ENCODE data around the gene PLSCR2.

The PLSCR2 gene

DNA sequence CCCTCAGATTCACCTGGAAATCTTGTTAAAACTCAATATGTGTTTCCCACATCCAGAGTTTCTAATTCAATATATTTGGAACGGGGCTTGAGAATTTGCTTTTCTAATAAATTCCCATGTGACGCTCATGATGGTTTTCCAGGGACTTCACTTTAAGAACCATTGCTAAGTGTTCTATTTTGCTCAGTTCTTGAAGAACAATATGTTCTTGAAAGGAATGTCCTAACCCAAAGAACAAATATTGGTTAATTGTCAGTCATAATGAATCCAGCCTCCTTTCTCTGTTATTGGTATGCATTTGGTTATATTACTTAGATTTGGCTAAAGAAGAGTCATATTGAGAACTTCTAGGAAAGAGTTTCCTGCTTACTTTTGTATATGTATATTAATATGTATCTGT is 4.4 kb upstream of the PLSCR2 start:
- TF ChIP-seq CTCF (IDR thresholded peaks at IDR 0.05), result no peak
- Histone ChIP-seq H3K4me3 (ENCODE audit: low read depth in 1 of 2, low read length in 1 of 2) (no peak overlapping the region), H3K4me1 (ENCODE audit: control insufficient read depth in 1 of 2, insufficient read depth in 1 of 2, low read depth in 1 of 2, low read length in 1 of 2) (peaks cover 2 to 4% of the 10 kb centered on the region in 2 experiments), H3K36me3 (no peaks in the 10 kb centered on the region), H3K27ac (no peak overlapping the region), H3K27me3 (peaks cover 9% of the 10 kb centered on the region), H3K9me3 (no peaks in the 10 kb centered on the region)

DNA sequence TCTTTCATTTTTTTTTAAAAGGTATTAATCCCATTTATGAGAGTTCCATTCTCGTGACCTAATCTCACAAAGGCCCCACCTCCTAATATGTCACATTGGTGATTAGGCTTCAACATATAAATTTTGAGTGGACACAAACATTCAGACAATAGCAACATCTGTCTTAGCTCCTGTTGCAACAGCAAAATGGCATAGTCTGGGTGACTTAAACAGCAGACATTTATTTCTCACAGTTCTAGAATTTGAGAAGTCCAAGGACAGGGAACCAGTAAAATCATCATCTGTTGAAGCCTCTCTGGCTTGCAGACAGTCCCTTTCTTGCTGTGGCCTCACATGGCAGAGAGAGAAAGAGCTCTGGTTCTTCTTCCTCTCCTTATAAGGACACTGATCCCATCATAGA is 3.2 kb upstream of the PLSCR2 start:
- Histone ChIP-seq H3K36me3 (no peaks in the 10 kb centered on the region), H3K9me3 (no peaks in the 10 kb centered on the region), H3K4me3 (ENCODE audit: low read depth in 1 of 2, low read length in 1 of 2) (no peak overlapping the region), H3K27me3 (peaks cover 9% of the 10 kb centered on the region), H3K4me1 (ENCODE audit: control insufficient read depth in 1 of 2, insufficient read depth in 1 of 2, low read depth in 1 of 2, low read length in 1 of 2) (peaks cover 2 to 4% of the 10 kb centered on the region in 2 experiments), H3K27ac (no peak overlapping the region)
- TF ChIP-seq CTCF (IDR thresholded peaks at IDR 0.05), result no peak

- peaks cover 2 to 4% of the 10 kb centered on the region in 2 experiments for H3K4me1 ChIP-seq (ENCODE audit: control insufficient read depth in 1 of 2, insufficient read depth in 1 of 2, low read depth in 1 of 2, low read length in 1 of 2)
- H3K27ac ChIP-seq, result no peak overlapping the region
- no peak for TF ChIP-seq CTCF (IDR thresholded peaks at IDR 0.05)
Observed at GRCh38 chr3:146471012-146471411, 1.7 kb upstream of the PLSCR2 start.

DNA sequence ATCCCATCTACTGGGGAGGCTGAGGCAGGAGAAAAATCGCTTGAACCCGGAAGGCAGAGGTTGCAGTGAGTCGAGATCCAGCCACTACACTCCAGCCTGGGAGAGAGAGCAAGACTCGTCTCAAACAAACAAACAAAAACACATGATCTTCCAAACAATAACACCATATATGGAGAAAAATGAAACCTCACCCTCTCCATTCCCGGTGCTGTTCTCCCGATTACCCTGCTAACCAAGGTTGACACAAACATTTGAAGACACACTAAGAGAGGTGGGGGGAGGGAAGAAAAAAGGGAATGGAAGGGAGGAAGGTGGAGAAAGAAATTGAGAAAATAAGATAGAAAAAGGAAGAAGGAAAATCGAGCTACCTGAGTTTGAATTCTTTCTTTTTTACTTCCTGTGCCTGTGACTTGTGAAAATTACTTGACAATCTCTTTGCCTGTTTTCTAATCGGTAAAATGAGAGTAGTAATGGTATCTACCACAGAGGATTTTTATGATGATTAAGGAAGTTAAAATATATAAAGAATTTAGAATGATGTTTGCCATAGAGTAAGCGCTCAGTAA is 1.1 kb upstream of the PLSCR2 start:
- no peak for TF ChIP-seq CTCF (IDR thresholded peaks at IDR 0.05)
- peaks cover 9% of the 10 kb centered on the region for H3K27me3 ChIP-seq
- H3K4me3 ChIP-seq (ENCODE audit: low read depth in 1 of 2, low read length in 1 of 2), result no peak overlapping the region
- peaks cover 2 to 4% of the 10 kb centered on the region in 2 experiments for H3K4me1 ChIP-seq (ENCODE audit: control insufficient read depth in 1 of 2, insufficient read depth in 1 of 2, low read depth in 1 of 2, low read length in 1 of 2)
- no peaks in the 10 kb centered on the region for H3K9me3 ChIP-seq
- H3K27ac ChIP-seq, result no peak overlapping the region
- no peaks in the 10 kb centered on the region for H3K36me3 ChIP-seq

More at GRCh38 chr3:146471012-146471411, 1.7 kb upstream of the PLSCR2 start:
- Histone ChIP-seq H3K4me3 (ENCODE audit: low read depth in 1 of 2, low read length in 1 of 2) (no peak overlapping the region), H3K27me3 (peaks cover 9% of the 10 kb centered on the region), H3K9me3 (no peaks in the 10 kb centered on the region), H3K36me3 (no peaks in the 10 kb centered on the region)

GRCh38 chr3:146468671-146469149 is 651 bp downstream of the PLSCR2 start:
- peak overlapping the region; percentile 83 to 85 for H3K4me3 ChIP-seq (ENCODE audit: low read depth in 1 of 2, low read length in 1 of 2)
- TF ChIP-seq CTCF (IDR thresholded peaks at IDR 0.05), result no peak
- no peaks in the 10 kb centered on the region for H3K9me3 ChIP-seq
- no peaks in the 10 kb centered on the region for H3K36me3 ChIP-seq
- H3K27ac ChIP-seq, result no peak overlapping the region
- H3K4me1 ChIP-seq (ENCODE audit: control insufficient read depth in 1 of 2, insufficient read depth in 1 of 2, low read depth in 1 of 2, low read length in 1 of 2), result peaks cover 2 to 4% of the 10 kb centered on the region in 2 experiments
- H3K27me3 ChIP-seq, result no peaks in the 10 kb centered on the region

Data from neutrophil (primary cell).